T1000 (cell line): ENCODE results near the gene AK4.
"Not testable (repeated sequence)": the region's sequence is repeated elsewhere in the genome, so short reads cannot be mapped to it uniquely, and the experiment has no call there.

ENCODE experiments used
- DNase-seq: peaks from one replicate; lab custom pipeline; 2025; ENCODE audit warnings: mixed read lengths; lab: John Stamatoyannopoulos, UW

Gene AK4

DNA sequence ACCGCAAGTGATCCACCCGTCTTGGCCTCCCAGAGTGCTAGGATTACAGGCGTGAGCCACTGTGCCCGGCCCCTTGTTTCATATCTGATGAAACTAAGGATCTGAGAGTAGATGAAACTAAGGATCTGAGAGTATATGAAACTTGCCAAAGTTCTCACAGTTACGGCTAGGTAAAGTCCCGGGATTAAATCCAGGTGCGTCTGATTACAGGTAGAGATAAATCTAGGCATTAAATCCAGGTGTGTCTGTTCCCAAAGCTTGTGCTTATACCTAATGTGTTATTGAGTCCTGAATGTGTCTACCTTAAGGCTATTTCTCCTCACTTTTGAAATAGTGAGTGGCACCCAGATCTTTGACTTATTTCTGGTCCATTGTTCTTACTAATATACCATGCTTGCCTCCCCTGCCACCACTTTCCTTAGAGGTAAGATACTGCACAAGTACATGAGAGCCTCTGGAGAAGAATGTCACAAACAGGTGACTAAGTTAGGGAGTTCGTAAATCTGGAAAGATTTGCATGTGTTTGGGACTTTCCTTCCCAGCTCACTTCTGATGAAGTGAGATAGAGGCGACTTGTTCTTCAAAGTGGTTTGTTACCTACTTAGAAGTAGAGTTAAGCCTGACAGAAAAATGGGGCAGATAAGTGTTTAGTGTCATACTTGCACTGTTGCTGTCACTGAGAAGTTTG lies 66.5 kb downstream of the AK4 start:
- no peak for DNase-seq

DNA sequence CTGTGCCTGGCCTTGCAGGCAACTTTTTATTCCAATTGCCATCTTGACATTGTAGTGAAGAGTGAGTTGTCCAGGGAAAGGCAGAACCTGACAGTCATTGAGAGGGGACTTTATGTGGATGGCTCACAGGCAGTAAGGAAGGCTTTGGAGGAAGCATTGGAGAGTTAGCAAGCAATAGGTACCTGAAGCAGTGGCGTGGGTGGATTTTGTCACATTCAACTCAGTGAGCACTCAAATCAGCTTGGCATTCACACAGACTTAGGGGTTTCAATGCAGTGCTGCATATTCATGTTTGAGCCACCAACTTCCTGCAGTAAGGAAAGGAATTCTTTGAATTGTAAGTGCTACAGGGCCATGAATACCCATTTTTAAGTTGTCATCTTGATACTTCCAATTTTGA lies 69.0 kb downstream of the AK4 start:
- DNase-seq, result no peak

DNA sequence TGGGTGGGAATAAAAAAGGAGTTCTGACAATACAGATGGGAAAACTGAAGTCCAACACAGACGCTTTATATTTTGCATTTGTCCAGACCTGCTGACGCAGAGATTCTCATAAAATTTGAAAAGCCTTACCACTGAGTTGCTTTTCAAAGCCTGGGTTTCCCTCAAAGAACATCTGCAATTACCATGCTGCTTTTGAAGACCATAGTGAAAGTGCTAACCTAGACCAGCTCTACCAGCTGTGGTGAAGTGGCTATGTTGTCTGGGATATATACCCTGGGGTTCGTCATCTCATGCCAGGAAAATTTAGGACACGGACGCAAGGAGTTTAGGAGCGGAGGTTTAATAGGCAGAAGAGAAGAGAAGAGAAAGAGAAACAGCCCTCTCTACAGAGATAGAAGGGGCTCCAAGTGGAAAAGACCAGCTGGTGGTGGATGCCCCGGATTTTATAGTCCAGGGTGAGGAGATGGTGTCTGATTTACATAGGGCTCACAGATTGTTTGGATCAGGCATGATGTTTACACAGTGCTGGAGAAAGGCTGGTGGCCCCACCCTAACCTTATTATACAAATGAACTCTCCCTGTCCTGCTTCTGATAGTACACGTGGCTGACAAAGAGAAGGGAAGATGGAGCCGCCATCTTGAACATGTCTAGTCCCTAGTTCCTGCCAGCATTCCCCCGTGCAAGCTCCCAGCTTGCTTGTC lies 73.8 kb downstream of the AK4 start:
- DNase-seq, result no peak

DNA sequence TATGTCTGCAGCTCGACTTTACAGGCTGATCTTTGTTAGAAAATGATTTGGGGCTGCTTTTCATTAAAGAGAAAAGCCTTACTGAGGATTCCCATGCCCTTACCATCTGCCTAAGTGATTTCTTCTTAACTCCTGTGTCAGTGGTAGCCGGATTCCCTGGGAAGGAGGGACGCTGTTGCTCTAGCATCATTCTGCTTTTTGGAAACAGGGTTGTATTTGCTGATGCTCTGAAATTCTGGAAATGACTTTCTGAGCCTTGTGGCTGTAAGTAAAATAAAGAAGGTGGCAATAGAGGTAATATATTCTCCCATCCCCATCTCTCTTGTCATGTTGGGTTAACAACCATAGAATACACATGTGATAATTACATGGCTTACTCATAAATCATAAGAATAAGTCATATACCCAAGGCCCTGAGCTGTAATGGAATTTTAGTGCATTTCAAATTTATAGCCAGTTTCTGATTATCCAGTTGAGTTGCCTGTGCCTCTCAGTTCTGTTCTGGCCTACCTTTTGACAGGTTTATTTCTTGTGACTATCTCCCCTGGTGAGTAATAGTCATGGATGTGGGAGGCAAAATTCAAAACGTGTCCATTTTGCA lies 74.4 kb downstream of the AK4 start:
- no peak for DNase-seq

DNA sequence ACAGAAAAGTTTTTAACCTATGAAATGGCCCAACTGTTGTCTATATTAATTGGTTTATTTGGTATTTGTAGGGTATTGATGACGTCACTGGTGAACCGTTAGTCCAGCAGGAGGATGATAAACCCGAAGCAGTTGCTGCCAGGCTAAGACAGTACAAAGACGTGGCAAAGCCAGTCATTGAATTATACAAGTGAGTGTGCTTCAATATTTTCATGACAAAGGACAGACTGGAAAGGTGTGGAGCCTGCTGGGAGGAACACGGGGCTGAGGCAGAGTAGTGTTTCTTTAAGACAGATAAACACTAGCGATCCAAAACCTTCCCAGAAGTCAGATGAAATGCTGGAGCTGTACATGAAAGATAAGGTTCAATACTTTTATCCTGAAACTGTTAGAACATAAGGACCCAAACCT lies 76.7 kb downstream of the AK4 start:
- DNase-seq, result no peak

DNA sequence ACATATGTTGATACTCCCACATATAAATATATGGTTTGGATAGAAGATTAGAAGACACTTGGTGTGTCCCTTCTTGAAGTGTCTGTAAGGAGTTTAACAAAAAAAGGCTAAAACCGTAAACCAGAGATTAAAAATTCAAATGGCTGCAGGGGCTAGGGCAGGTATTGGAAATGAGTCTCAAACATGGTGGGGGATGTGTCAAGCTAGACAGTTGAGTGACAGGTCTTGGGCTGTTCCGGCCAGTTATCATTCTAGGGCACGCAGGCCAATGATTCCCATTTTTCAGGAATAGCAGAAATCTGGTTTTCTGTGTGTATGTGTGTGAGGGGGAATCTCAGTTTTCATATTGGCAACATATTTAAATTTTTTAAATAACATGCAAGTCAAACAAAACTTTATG lies 77.2 kb downstream of the AK4 start:
- no peak for DNase-seq

DNA sequence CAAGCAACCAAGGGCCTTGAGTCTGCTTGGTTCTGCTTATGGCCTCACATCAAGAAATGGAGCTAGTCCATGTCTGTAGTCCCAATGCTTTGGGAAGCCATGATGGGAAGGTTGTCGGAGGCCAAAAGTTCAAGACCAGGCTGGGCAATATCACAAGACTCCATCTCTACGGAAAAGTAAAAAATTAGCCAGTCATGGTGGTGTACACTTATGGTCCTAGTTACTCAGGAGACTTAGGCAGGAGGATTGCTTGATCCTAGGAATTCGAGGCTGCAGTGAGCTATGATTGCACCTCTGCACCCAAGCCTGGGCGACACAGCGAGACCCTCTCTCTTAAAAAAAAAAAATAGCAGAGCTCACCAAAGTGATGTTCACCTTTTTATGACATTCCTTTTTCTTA lies 81.2 kb downstream of the AK4 start:
- no peak for DNase-seq

DNA sequence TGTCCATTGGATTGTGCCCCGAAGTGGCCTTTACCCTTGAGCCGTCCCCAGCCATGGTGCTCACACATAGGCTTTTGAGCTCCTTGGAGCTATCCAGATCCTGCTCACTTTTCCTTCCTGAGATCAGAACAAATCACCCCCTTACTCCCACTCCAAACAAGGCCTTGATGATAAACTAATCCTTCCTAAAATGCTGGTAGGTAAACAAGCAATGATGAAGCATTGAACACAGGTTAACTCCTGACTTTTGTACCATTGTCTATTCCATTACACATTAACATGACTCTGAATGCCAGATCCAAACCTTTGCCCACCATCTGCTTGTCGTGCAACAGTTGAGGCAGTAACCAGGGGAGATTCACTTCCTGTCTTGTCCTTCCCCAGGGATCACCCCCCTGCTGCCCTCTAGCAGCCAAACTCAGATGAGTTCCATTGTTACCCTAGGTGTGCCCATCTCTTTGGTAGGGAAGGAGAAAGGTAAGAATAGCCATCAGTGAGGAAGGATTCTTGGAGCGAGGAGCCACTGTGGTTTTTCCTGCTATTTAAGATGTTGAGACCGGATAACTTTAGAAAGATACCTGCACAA lies 81.8 kb downstream of the AK4 start:
- no peak for DNase-seq

DNA sequence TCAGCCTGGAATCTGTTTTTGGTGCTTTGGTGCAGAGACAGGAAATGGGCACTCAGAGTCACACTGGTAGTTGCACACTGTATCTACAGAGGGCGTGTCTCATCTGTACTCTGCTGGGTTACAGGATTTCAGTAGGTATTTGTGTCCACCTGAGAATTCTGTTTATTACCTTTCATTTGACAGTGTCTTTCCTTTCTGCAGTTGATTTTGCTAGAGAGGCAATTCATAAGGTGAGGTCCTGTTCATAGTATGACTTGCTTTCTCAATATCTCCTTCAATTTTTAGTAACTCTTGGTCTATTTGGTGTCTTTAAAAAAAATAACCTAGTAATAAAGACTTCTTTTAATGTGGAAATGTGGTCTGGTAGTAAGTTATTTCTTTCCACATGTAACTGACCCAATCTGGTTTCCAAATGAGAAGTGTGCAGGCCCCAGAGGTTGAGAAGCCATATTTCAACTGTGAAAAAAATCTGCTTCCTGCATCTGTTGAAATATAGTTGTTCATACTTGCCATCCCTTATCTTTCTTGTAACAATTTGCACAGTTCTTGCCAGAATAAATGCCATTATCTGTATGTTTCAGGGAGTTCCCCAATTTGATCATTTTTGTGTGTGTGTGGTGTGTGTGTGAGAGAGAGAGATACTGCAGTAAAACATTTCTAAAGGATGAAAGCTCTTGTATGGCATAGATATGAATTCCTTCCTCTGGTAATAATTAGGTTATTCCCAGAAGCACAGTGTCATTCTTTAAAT lies 82.9 kb downstream of the AK4 start:
- DNase-seq, result no peak

DNA sequence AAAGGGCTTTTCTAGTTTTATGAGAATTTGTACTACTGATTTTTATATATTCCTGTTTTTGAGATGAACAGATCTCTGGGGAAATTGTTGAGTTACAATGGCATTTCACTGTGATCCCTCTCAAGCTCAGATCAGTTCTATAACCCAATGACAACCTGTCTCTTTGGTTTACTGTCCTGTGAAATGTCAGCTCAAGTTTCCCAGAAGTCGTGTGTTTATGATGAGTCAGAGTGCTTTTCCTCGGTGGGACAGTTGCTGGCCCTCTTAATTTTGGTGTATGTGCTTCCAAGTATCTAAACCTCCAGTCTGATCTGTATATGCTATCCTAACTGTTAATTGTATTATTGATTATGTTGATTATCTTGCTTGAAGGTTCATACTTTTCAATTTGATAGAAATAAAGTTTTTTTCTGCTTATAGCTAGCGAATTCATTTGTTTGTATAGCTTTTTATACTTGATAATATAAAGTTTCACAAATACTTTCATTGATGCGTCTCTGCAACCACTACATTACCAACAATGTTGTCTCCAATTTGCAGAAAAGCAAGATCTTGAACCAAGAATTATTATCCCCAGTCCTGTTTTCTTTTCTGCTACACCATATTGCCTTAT lies 83.8 kb downstream of the AK4 start:
- DNase-seq, result no peak

DNA sequence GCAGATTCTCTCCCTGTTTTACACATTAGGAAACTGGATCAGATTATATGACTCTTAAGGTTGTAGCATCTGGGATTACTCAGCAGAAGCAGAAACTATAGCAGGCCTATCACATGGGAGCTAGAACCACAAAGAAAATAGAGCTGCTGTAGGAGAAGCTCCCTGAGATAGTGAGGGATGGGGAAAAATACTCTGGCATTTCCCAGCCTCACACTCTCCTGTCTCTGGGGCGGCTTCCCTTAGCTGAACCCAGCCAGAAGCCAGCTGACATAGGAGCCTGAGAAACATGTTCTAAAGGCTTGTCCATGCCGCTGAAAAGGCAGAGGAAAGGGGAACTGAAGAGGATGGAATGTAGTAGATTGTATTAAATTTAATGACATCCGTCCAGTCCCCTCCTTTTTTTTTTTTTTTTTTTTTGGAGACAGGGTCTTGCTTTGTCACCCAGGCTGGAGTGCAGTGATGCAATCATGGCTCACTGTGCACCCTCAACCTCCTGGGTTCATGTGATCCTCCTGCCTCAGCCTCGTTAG lies 84.5 kb downstream of the AK4 start:
- no peak for DNase-seq

DNA sequence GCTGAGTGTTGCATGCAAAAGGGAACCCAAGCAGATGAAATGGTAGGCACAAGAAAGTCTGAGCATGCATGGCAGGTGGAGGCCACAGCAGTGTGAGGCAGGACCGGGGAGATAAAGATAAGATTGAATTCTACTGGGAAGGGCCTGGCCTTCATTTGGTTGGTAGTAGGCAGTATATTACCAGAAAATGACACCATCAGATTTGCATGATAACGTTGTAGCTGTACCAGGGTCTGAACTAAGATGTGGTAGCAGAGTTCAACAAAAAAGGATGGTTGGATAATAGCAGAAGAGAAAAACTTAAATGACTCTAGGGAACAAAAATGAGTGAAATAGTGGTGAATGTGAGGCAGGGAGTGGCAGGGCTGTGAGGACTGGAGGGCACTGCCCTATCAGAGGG lies 85.8 kb downstream of the AK4 start:
- DNase-seq, result no peak

DNA sequence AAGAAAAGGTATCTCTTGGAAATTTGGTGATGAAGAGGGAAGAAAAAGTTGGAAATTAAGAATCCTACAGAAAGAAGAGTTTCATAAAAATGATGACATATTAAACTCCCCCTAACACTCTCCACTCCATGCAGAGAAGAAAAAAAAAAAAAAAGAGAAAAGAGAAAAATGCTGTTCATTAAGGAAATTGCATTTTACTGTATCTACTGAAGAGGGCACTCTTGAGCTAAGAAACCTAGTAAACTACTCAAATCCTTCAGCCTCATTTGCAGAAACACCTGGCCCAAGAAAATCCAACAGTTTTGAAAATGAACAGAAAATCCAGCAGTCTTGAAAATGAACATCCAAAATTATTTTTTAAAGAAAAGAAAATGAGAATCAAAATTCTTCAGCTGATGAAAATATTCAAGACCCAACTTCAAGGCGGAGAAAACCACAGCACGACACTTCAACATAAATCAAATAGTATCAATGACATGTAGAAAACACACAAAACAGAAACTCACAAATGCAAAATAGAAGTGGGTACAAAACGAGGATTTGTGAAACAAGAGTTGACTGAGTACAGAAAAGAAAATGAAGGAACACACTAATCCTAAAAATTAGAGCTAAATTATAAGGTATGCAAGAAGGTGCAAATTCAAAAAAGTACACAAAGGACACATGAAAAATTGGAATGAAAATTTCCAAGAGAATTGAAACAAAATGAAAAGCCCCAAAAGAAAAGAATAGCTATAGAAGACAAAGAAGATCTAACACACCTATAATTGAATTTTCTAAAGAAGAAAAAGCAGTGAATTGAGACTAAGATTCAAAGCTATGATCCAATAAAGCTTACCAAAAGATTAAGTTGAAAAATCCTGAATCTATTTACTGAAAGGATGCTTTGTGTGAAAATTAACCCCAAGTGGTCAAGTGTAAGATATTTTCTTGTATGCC lies 88.1 kb downstream of the AK4 start:
- DNase-seq, result no peak

DNA sequence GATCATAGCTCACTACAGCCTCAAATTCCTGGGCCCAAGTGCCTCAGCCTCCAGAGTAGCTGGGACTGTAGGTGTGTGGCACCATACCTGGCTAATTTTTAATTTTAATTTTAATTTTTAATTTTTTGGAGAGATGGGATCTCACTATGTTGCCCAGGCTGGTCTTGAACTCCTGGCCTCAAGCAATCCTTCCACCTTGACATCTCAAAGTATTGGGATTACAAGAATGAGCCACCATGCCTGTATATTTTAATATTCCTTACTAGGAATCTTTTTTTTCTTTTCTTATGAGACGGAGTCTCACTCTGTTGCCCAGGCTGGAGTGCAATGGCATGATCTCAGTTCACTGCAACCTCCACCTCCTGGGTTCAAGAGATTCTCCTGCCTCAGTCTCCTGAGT lies 89.1 kb downstream of the AK4 start:
- DNase-seq, result not testable (repeated sequence)

DNA sequence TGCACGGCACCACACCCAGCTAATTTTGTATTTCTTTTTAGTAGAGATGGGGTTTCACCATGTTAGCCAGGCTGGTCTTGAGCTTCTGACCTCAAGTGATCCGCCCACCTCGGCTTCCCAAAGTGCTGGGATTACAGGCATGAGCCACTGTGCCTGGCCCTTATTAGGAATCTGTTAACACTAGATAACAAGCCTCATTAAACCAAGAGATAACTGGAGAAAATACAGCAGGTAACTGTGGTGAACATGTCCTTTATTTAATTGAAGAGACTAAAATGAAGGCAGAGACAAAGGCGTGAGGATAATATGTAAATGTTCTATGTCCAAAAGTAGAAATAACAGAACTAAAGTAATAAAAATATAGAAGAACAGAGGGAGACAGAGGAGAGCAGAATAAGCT lies 89.5 kb downstream of the AK4 start:
- DNase-seq, result no peak

DNA sequence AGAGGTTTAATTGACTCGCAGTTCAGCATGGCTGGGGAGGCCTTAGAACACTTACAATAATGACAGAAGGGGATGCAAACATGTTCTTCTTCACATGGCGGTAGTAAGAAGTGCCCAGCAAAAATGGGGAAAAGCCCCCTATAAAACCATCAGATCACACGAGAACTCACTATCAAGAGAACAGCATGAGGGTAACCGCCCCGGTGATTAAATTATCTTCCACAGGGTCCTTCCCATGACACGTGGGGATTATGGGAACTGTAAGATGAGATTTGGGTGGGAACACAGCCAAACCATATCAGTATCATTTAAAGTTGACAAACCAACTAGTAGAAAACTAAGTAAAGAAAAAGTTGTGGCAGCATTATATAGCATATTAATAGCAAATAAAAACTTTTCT lies 90.0 kb downstream of the AK4 start:
- no peak for DNase-seq

DNA sequence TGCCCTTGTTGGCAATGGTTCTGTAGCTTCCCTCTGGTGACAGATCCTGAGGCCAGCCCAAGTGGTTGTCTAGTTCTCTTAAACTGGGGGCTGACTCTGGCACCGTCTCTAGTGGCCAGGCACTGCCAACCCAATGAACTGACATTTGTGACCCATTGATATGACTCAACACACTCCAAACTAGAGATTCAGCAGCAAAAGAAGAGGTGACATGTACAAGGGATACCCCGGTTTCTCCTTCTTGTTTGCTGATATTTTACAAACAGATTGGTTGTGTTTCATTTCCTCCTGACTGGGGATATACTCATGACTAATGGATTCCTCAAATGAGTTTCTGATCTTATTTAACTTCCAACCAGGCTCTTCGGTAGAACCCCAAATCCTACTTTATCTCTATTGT lies 95.5 kb downstream of the AK4 start:
- no peak for DNase-seq

DNA sequence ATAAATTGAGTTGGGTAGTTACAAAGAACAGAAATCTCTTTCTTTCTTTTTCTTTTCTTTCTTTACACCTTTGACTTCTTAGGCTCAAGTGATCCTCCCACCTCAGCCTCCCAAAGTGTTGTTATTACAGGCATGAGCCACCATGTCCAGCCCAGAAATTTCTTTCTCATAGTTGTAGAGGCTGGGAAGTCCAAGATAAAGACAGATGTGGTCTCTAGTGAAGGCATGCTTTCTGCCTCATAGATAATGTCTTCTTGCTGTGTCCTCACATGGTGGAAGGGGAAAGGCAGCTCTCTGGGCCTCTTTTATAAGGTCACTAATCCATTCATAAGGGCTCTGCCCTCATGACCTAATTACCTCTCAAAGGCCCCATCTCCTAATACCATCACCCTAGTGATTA lies 97.3 kb downstream of the AK4 start:
- no peak for DNase-seq

DNA sequence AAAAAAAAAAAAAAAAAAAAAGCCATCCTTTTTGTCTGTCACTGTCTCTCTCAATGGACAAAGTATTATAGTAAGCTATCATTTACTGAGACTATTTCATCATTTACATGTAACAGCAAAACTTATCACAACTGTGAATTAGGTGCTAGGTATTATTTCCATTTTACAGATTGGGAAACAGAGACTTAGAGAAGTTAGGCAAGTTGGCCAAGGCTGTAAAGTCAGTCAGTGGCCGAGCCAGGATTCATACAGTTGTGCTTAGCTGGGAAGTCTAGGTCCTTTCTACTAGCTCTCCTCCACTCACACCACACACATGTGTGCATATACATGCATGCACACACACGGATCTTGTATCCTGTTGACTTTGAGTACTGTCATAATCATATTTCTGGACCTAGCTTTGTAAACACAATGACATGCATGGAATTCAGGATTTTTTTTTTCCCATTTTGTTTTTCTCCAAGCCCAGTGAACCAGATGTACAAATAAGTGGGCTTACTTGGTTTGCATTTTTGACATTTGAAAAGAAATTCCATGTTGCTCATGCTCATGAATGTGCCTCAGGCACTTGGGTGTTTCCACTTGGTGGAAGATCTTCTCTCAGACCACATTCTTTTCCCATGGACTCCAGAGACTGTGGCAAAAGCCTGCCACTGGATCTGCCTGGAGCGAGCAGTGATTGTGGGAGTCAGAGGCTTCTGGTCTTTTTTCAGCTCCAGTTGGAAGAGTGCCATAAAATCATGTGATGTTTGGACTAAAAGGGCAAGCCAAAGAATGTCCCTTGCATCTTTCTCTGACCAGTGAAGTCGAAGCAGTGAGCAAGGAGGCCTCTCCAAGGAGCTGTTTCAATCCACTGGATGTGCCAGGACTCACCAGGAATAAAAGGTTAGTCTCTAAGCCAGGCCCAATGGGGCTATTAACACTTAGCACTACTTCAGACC lies 99.7 kb downstream of the AK4 start:
- peak; percentile 78 for DNase-seq
